ENCODE results near the gene ZBTB5.

Gene ZBTB5

DNA sequence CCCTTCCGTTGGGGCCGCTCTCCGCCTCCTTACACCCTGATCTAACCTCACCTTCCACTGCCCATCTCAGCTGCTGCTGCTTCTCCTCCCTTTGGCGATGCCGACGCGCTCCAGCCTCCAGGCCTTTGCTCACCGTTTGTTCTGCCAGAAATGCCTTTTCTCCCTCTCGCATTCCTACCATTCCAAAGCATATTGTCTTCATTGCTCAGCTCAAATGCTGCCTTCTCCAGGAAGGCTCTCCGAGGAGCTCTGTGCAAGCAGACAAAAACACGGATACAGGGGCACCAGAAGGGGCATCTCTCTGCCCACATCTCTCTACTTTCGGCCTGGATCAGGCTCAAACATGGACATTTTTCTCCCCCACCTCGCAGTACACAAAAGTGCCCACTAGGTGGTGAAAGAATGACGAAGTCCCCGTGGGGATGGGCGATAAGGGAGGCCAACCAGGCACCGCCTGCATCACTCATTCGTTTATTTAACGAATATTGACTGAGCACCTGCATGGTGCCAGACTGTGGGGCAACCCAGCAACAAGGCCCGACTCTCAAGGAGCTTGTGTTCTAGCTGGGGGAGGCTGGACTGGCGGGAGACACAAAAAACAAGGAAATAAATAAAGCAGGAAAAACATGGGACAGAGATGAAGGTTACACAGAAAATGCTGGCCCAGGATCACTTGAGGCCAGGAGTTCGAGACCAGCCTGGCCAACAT lies 50.1 kb downstream of the ZBTB5 start:
- Histone ChIP-seq H3K27me3 (ENCODE audit: insufficient read depth, low read length) (no peaks in the 10 kb centered on the region), H3K4me3 (ENCODE audit: low read depth, low read length) (no peak overlapping the region), H3K79me2 (ENCODE audit: control insufficient read depth, insufficient read depth, low read length, unreplicated experiment) (no peaks in the 10 kb centered on the region), H2AFZ (ENCODE audit: low read length, unreplicated experiment) (peak overlapping the region; percentile 80), H3K36me3 (ENCODE audit: insufficient read depth, low read length) (no peaks in the 10 kb centered on the region), H3K27ac (ENCODE audit: low read depth, low read length) (no peak overlapping the region), H3K4me1 (ENCODE audit: control insufficient read depth, insufficient read depth, low read length, unreplicated experiment) (peaks cover 3% of the 10 kb centered on the region)

DNA sequence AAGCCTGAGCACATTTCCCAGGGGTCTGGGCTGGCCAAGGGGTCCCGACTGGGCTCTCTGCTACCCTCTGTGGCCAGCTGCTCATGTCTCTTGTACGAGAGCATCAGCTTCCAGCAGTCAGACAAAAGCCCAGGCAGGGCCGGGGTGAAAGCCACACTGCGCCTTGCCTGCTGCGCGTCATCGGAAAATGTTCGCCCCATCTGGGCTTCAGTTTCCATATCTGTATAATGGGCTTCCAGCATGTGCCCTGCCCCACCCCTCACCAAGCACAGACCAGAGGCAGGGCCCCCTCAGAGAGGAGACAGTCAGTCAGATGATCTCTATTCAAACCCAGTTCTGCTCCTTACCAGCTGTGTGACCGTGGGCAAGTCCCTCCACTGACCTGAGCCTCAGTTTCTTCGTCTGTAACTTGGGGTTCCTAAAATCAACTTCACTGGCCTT lies 50.7 kb downstream of the ZBTB5 start:
- H3K4me1 ChIP-seq (ENCODE audit: control insufficient read depth, insufficient read depth, low read length, unreplicated experiment) = peaks cover 3% of the 10 kb centered on the region
- peak overlapping the region; percentile 80 for H2AFZ ChIP-seq (ENCODE audit: low read length, unreplicated experiment)
- H3K79me2 ChIP-seq (ENCODE audit: control insufficient read depth, insufficient read depth, low read length, unreplicated experiment) = no peaks in the 10 kb centered on the region
- H3K27ac ChIP-seq (ENCODE audit: low read depth, low read length) = no peak overlapping the region
- no peaks in the 10 kb centered on the region for H3K27me3 ChIP-seq (ENCODE audit: insufficient read depth, low read length)
- H3K36me3 ChIP-seq (ENCODE audit: insufficient read depth, low read length) = no peaks in the 10 kb centered on the region
- no peak overlapping the region for H3K4me3 ChIP-seq (ENCODE audit: low read depth, low read length)

DNA sequence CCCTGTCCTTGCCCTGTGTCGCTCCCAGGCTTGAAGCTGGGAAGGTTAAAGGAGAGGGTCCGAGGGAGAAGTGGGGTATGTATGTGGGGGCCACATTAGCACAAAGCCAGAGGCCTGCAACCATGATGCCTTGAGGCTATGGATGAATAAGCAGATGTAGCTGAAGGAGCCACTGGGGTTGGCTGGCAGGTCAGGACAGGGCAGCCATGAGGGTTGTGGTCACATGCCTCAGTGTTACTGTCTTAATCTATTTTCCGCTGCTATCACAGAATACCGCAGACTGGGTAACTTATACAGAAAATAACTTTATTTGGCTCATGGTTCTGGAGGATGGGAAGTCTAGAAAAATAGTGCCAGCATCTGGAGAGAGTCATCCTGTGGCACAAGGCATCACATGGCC lies 51.9 kb downstream of the ZBTB5 start:
- no peak overlapping the region for H3K4me3 ChIP-seq (ENCODE audit: low read depth, low read length)
- H3K36me3 ChIP-seq (ENCODE audit: insufficient read depth, low read length) = no peaks in the 10 kb centered on the region
- H3K79me2 ChIP-seq (ENCODE audit: control insufficient read depth, insufficient read depth, low read length, unreplicated experiment) = no peaks in the 10 kb centered on the region
- H2AFZ ChIP-seq (ENCODE audit: low read length, unreplicated experiment) = no peak overlapping the region
- H3K27ac ChIP-seq (ENCODE audit: low read depth, low read length) = no peak overlapping the region
- H3K27me3 ChIP-seq (ENCODE audit: insufficient read depth, low read length) = no peaks in the 10 kb centered on the region
- H3K4me1 ChIP-seq (ENCODE audit: control insufficient read depth, insufficient read depth, low read length, unreplicated experiment) = peaks cover 3% of the 10 kb centered on the region

DNA sequence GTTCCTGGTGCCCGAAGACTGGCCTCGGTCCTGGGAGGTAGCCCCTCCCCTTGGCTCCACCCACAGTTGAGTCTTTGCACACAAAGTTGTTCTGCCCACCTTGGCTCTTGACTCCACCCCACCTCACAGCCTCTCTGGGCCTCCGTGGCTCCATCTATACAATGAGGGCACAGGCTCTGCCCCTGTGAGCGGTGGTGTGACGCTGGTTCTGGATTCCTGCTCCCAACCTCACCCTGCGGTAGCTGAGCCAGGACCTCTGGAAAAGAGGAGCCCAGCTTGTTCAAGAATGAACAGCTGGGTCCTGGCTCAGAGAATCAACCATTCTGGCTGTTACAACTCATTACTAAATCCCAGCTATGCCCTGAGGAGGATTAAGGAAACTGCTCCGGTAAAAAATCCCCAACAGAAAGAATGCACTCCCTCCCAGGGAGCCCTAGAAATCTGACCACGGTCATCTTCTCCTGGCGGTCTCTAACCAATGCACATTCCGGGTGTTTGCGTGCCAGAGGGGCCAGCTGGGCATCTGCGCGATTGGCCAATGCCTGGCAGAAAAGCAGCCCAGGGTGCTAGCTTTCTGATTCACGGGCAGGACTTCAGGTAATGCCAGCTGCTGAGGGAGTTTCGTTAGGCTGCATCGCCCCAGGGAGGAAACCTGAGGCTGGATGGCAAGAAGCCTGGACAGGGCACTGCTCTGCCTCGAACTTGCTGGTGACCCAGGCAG lies 52.7 kb downstream of the ZBTB5 start:
- Histone ChIP-seq H2AFZ (ENCODE audit: low read length, unreplicated experiment) (no peak overlapping the region), H3K27me3 (ENCODE audit: insufficient read depth, low read length) (no peaks in the 10 kb centered on the region), H3K79me2 (ENCODE audit: control insufficient read depth, insufficient read depth, low read length, unreplicated experiment) (no peaks in the 10 kb centered on the region), H3K27ac (ENCODE audit: low read depth, low read length) (no peak overlapping the region), H3K4me1 (ENCODE audit: control insufficient read depth, insufficient read depth, low read length, unreplicated experiment) (peaks cover 3% of the 10 kb centered on the region), H3K36me3 (ENCODE audit: insufficient read depth, low read length) (no peaks in the 10 kb centered on the region), H3K4me3 (ENCODE audit: low read depth, low read length) (no peak overlapping the region)

DNA sequence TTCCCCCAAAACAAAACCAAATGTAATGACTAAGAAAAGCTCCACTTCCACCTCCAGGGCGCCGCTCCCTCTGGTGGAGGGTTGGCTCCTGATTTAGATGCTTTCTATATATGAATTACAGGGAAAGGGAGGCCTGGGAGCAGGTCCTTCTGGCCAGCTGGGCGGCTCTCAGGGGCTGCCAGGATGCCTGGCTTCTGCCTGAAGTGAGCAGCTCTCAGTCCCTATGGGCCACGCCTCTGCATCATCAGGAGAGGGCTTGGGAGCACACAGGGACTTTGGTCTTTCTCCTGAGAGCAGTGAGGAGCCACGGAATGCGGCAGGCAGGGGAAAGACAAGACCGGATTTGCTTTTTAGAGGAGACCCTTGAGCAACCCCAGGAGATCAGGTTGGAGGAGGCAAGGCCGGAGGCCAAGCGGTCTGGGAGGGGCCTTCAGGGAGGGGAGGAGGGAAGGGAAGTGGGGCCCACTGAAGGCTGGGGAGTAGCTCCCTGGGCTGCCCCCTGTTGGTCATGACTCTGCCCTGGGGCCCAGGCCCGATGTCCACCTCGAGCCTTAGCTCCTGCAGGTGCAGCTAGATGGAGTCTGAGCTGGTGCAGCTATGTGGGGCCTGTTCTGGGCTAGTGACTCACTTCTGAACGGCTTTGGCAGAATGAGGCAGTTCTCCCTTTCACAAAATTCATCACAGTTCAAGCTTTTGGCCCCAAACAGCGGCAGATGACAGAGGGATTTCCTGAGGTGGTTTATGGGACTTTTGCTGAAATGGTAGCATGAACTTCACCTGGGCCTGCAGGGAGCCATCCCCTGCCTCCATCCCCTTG lies 54.1 kb downstream of the ZBTB5 start:
- Histone ChIP-seq H3K4me3 (ENCODE audit: low read depth, low read length) (no peak overlapping the region), H3K27ac (ENCODE audit: low read depth, low read length) (no peak overlapping the region), H2AFZ (ENCODE audit: low read length, unreplicated experiment) (no peak overlapping the region), H3K27me3 (ENCODE audit: insufficient read depth, low read length) (no peaks in the 10 kb centered on the region), H3K4me1 (ENCODE audit: control insufficient read depth, insufficient read depth, low read length, unreplicated experiment) (peaks cover 3% of the 10 kb centered on the region), H3K79me2 (ENCODE audit: control insufficient read depth, insufficient read depth, low read length, unreplicated experiment) (no peaks in the 10 kb centered on the region), H3K36me3 (ENCODE audit: insufficient read depth, low read length) (no peaks in the 10 kb centered on the region)

DNA sequence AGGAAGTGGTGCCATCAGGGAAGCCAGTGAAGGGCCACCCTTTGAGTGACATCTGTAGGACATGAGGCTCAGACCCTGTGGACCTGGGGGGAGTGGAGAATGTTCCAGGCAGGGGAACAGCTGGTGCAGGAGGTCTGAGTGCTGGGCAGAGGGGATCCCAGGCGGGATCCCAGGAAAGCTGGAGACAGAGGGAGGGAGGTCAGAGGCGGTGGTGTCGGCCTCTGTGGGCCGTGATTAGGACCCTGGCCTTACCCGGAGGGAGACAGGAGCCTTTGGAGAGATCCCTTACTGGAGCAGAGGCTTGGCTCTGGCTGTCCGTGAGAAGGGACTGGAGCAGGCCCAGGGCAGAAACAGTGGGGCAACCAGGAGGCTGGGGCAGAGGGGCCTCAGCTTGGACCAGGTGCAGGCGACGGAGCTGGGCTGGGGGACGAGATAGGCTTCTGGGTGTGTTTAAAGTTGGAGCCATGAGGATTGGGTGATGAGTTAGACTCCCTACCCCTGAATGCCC lies 54.8 kb downstream of the ZBTB5 start:
- H3K27me3 ChIP-seq (ENCODE audit: insufficient read depth, low read length) = no peaks in the 10 kb centered on the region
- peaks cover 3% of the 10 kb centered on the region for H3K4me1 ChIP-seq (ENCODE audit: control insufficient read depth, insufficient read depth, low read length, unreplicated experiment)
- no peaks in the 10 kb centered on the region for H3K79me2 ChIP-seq (ENCODE audit: control insufficient read depth, insufficient read depth, low read length, unreplicated experiment)
- H3K4me3 ChIP-seq (ENCODE audit: low read depth, low read length) = no peak overlapping the region
- H2AFZ ChIP-seq (ENCODE audit: low read length, unreplicated experiment) = no peak overlapping the region
- no peak overlapping the region for H3K27ac ChIP-seq (ENCODE audit: low read depth, low read length)
- no peaks in the 10 kb centered on the region for H3K36me3 ChIP-seq (ENCODE audit: insufficient read depth, low read length)

DNA sequence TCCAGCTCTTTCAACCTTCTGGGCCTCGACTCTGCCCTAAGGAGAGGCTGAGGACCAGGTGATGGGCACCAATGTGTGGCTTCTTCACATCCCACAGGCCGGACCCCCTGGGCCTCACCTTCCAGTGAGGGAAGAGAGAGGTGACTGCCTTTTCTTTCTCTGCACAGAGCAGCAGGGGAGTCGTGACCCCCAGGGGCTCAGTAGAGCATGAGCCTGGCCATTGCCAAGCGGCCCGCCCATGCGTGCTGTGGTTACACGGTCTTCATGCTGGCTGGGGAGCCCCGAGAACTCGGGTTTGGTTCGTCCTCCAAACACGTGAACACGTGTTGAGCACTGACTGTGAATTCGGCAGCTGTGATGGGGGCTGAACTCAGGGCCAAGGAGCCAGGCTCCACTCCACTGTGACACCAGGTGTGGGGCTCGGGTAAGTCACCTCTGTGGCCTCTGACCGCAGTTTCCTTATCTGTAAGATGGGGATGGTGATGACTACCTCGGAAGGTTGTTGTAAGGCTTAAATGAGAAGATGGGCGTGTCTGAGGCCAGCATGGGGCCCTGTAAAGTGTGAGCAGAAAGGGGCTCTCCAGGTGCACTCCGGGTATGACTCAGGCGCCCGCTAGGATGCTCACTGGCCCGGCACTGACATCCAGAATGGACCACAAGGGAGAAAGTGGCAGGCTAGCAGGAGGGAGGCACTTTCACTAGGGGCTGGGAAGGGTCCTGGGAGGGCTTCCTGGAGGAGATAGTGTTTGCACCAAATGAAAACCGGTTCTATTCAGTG lies 56.1 kb downstream of the ZBTB5 start:
- Histone ChIP-seq H3K36me3 (ENCODE audit: insufficient read depth, low read length) (no peaks in the 10 kb centered on the region), H3K4me1 (ENCODE audit: control insufficient read depth, insufficient read depth, low read length, unreplicated experiment) (no peaks in the 10 kb centered on the region), H3K27me3 (ENCODE audit: insufficient read depth, low read length) (no peaks in the 10 kb centered on the region), H3K4me3 (ENCODE audit: low read depth, low read length) (no peak overlapping the region), H3K27ac (ENCODE audit: low read depth, low read length) (no peak overlapping the region), H2AFZ (ENCODE audit: low read length, unreplicated experiment) (no peak overlapping the region), H3K79me2 (ENCODE audit: control insufficient read depth, insufficient read depth, low read length, unreplicated experiment) (no peaks in the 10 kb centered on the region)

DNA sequence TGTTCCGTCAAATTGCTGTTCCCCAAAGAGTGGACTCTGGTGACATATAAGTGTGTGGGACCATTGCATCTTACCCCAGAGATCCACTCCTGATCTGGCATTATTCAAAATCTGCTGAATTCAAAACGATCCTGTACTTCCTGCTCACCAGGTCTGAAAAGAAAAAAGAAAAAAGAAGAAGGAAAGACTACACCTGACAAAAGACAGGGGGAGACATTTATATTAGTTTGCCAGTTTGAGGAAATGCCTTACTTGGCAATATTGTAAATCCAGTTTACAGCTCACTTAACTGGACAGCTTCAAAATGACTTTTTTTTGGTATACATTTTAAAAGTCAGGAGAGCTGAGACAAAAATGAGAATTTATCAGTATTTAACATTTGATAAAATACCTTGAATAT lies 57.8 kb downstream of the ZBTB5 start:
- Histone ChIP-seq H3K4me1 (ENCODE audit: control insufficient read depth, insufficient read depth, low read length, unreplicated experiment) (no peaks in the 10 kb centered on the region), H3K79me2 (ENCODE audit: control insufficient read depth, insufficient read depth, low read length, unreplicated experiment) (no peaks in the 10 kb centered on the region), H3K4me3 (ENCODE audit: low read depth, low read length) (no peak overlapping the region), H2AFZ (ENCODE audit: low read length, unreplicated experiment) (no peak overlapping the region), H3K36me3 (ENCODE audit: insufficient read depth, low read length) (no peaks in the 10 kb centered on the region), H3K27ac (ENCODE audit: low read depth, low read length) (no peak overlapping the region), H3K27me3 (ENCODE audit: insufficient read depth, low read length) (no peaks in the 10 kb centered on the region)

DNA sequence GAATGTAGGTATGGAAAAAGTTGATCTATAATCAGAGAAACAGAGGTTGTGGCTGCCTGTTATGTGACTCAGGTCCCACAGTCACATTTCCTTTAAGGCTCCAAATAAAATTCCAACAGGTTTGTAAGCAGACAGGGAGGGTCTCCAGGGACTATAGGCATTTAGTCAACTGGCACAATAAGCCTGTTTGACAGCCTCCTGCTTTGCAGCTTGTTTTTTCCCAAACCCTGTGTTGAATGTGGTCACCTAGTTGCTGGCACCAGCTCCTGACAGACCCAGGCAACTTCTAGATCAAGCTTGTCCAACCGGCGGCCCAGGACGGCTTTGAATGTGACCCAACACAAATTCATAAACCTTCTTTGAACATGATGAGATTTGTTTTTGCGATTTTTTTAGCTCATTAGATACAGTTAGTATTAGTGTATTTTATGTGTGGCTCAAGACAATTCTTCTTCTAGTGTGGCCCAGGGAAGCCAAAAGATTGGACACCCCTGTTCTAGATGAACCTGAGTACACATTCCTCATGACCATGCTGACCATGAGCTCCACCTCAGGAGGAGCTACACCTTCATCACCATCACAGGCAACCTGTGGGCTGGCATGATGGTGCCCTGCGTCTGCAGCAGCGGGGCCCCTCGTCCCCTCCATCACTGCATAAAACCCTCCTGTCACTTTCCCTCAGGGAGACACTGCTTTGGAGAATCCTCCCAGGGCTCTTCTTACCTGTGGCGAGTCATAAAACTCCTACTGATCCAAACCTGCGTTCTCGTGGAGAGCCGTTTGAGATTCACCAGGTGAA lies 58.4 kb downstream of the ZBTB5 start:
- H3K4me3 ChIP-seq (ENCODE audit: low read depth, low read length) = no peak overlapping the region
- no peaks in the 10 kb centered on the region for H3K4me1 ChIP-seq (ENCODE audit: control insufficient read depth, insufficient read depth, low read length, unreplicated experiment)
- no peaks in the 10 kb centered on the region for H3K79me2 ChIP-seq (ENCODE audit: control insufficient read depth, insufficient read depth, low read length, unreplicated experiment)
- no peak overlapping the region for H2AFZ ChIP-seq (ENCODE audit: low read length, unreplicated experiment)
- H3K27ac ChIP-seq (ENCODE audit: low read depth, low read length) = no peak overlapping the region
- no peaks in the 10 kb centered on the region for H3K36me3 ChIP-seq (ENCODE audit: insufficient read depth, low read length)
- H3K27me3 ChIP-seq (ENCODE audit: insufficient read depth, low read length) = no peaks in the 10 kb centered on the region

Data from ACC112 (cell line).